Liver (tissue), 9 donors: ENCODE results near the gene ACAN. TPM values are rescaled to one million over a fixed set of nuclear protein-coding genes. Genes with fewer than 3 reads are reported as not detected.

ENCODE experiments used
- DNase-seq: peaks from one replicate; pipeline ENCODE4 v3.0.0-alpha.2; 2017; ENCODE audit warnings: low spot score
- H3K27ac ChIP-seq, 2 donors: one replicate each; pipeline ENCODE4 v1.7.0; 2013; ENCODE audit warnings: inconsistent platforms in 2 of 2, low read length in 2 of 2, control low read depth in 1 of 2, low read depth in 1 of 2, mild to moderate bottlenecking in 1 of 2
- H3K27me3 ChIP-seq, 4 donors: one replicate each; pipeline versions ENCODE4 v1.6.1 to v1.7.0; 2013; ENCODE audit warnings: low read length in 3 of 4, inconsistent platforms in 1 of 4, mild to moderate bottlenecking in 1 of 4, moderate library complexity in 1 of 4; ENCODE audit not compliant: control insufficient read depth in 4 of 4, insufficient read depth in 4 of 4
- H3K36me3 ChIP-seq, 4 donors: one replicate each; pipeline versions ENCODE4 v1.6.1 to v1.7.0; 2013; ENCODE audit warnings: low read length in 3 of 4, mild to moderate bottlenecking in 3 of 4, low read depth in 1 of 4, moderate library complexity in 1 of 4; ENCODE audit not compliant: control insufficient read depth in 4 of 4, insufficient read depth in 3 of 4
- H3K4me1 ChIP-seq, 4 donors: one replicate each; pipeline versions ENCODE4 v1.6.1 to v1.7.0; 2013; ENCODE audit warnings: low read length in 3 of 4, mild to moderate bottlenecking in 3 of 4, moderate library complexity in 1 of 4; ENCODE audit not compliant: control insufficient read depth in 4 of 4, insufficient read depth in 4 of 4
- H3K4me3 ChIP-seq, 3 donors: one replicate each; pipeline versions ENCODE4 v1.6.1 to v1.7.0; 2013; ENCODE audit warnings: low read length in 3 of 3, control low read depth in 1 of 3, low read depth in 1 of 3, mild to moderate bottlenecking in 1 of 3
- H3K9ac ChIP-seq, 2 donors: one replicate each; pipeline ENCODE4 v1.7.0; 2013; ENCODE audit warnings: low read length in 2 of 2, mild to moderate bottlenecking in 2 of 2, moderate library complexity in 2 of 2, control low read depth in 1 of 2, low read depth in 1 of 2
- H3K9me3 ChIP-seq, 4 donors: one replicate each; pipeline versions ENCODE4 v1.6.1 to v1.7.0; 2013; ENCODE audit warnings: low read length in 3 of 4; ENCODE audit not compliant: control insufficient read depth in 4 of 4
- CTCF ChIP-seq: fragments of 150-350 bp; IDR thresholded peaks from 2 replicates; pipeline ENCODE4 v1.5.1; 2017; ENCODE audit warnings: improper control_type of control experiment, low read depth, low read length; ENCODE audit not compliant: missing input control
- EGR1 ChIP-seq, 2 donors: IDR thresholded peaks; 2 replicates each; pipeline ENCODE4 v1.6.1; 2016 to 2018; ENCODE audit warnings: antibody characterized with exemption in 2 of 2, low read depth in 2 of 2
- FOXA1 ChIP-seq: IDR thresholded peaks from 2 replicates; pipeline ENCODE4 v1.6.1; 2016; ENCODE audit warnings: antibody characterized with exemption
- FOXA2 ChIP-seq: IDR thresholded peaks from 2 replicates; pipeline ENCODE4 v1.6.1; 2016; ENCODE audit warnings: antibody characterized with exemption
- GABPA ChIP-seq, 2 donors: IDR thresholded peaks in 1 of 2; conservative IDR thresholded peaks in 1 of 2; 2 replicates each; pipeline ENCODE4 v1.6.1; 2016; ENCODE audit warnings: antibody characterized with exemption in 2 of 2, mild to moderate bottlenecking in 1 of 2, moderate library complexity in 1 of 2
- HNF4A ChIP-seq, 2 donors: conservative IDR thresholded peaks; 2 replicates each; pipeline ENCODE4 v1.6.1; 2016; ENCODE audit warnings: antibody characterized with exemption in 2 of 2, mild to moderate bottlenecking in 2 of 2
- HNF4G ChIP-seq: IDR thresholded peaks from 2 replicates; pipeline ENCODE4 v1.6.1; 2016; ENCODE audit warnings: antibody characterized with exemption
- JUND ChIP-seq, 2 donors: IDR thresholded peaks; 2 replicates each; pipeline ENCODE4 v1.6.1; 2016; ENCODE audit warnings: antibody characterized with exemption in 2 of 2
- MAX ChIP-seq: IDR thresholded peaks from 2 replicates; pipeline ENCODE4 v1.6.1; 2016; ENCODE audit warnings: antibody characterized with exemption
- RAD21 ChIP-seq, 2 donors: IDR thresholded peaks; 2 replicates each; pipeline ENCODE4 v1.6.1; 2016; ENCODE audit warnings: antibody characterized with exemption in 2 of 2, mild to moderate bottlenecking in 2 of 2
- TAF1 ChIP-seq: conservative IDR thresholded peaks from 2 replicates; pipeline ENCODE4 v1.6.1; 2016; ENCODE audit warnings: antibody characterized with exemption, mild to moderate bottlenecking
- YY1 ChIP-seq: IDR thresholded peaks from 2 replicates; pipeline ENCODE4 v1.6.1; 2016; ENCODE audit warnings: antibody characterized with exemption, mild to moderate bottlenecking
- WGBS: extraction: QIAGEN DNeasy Blood & Tissue Kit; methylation state at CpG from one replicate; pipeline ENCODE4 v1.1.7; 2013; 5-methylcytosine and 5-hydroxymethylcytosine counted together
- polyA plus RNA-seq, 2 donors: library from polyadenylated mRNA; stranded (reverse) in 1 of 2; unstranded in 1 of 2; fragments of 200-250 nt in 1 of 2; fragments of >200 nt in 1 of 2; fragmentation: Nextera tagmentation in 1 of 2; extraction: Ambion mirVana in 1 of 2; gene quantifications; one replicate each; pipeline versions ENCODE4 v1.2.1 to v1.2.3, GENCODE V29; 2013 to 2015
- total RNA-seq, 2 donors: library from RNA; depleted of rRNA; stranded (reverse); fragments of >200 nt; gene quantifications; one replicate each; pipeline ENCODE4 v1.2.3, GENCODE V29; 2014
- TF ChIP-seq, protein P1 (sequence below): IDR thresholded peaks from 2 replicates; pipeline ENCODE4 v1.6.1; 2016; ENCODE audit warnings: antibody characterized with exemption
- donor health status: healthy.
- donor health status: healthy.
- donor health status: healthy.
- donor health status: healthy.
- donor health status: healthy.

ACAN gene
- total and polyA plus RNA-seq, 4 donors: under 0.01 to 0.05 (median under 0.01) TPM; not detected in 1

GRCh38 chr15:88877415-88877814 lies 74.2 kb downstream of the ACAN start:
- TF ChIP-seq, protein P1, sequence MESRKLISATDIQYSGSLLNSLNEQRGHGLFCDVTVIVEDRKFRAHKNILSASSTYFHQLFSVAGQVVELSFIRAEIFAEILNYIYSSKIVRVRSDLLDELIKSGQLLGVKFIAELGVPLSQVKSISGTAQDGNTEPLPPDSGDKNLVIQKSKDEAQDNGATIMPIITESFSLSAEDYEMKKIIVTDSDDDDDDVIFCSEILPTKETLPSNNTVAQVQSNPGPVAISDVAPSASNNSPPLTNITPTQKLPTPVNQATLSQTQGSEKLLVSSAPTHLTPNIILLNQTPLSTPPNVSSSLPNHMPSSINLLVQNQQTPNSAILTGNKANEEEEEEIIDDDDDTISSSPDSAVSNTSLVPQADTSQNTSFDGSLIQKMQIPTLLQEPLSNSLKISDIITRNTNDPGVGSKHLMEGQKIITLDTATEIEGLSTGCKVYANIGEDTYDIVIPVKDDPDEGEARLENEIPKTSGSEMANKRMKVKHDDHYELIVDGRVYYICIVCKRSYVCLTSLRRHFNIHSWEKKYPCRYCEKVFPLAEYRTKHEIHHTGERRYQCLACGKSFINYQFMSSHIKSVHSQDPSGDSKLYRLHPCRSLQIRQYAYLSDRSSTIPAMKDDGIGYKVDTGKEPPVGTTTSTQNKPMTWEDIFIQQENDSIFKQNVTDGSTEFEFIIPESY: no peak
- no peak for DNase-seq
- Histone ChIP-seq H3K4me3 (no peak overlapping the region), H3K36me3 (no peaks in the 10 kb centered on the region), H3K27ac (no peak overlapping the region), H3K9me3 (no peaks in the 10 kb centered on the region), H3K27me3 (peaks cover 0 to 3% (median 0%) of the 10 kb centered on the region in 4 donors), H3K9ac (no peak overlapping the region), H3K4me1 (no peaks in the 10 kb centered on the region)
- 92% methylated on average over 11 of the region's 11 CpGs for WGBS

GRCh38 chr15:88877906-88878305 lies 74.7 kb downstream of the ACAN start:
- H3K4me1 ChIP-seq: no peaks in the 10 kb centered on the region
- no peak for DNase-seq
- H3K36me3 ChIP-seq: no peaks in the 10 kb centered on the region
- TF ChIP-seq CTCF (no peak), JUND (IDR thresholded peaks at IDR 0.05) (no peak), FOXA2 (no peak), EGR1 (IDR thresholded peaks at IDR 0.05; ENCODE audit: low read depth in 2 of 2) (no peak), GABPA (IDR thresholded peaks at IDR 0.05 in 1 of 2, conservative IDR thresholded peaks at IDR 0.05 in 1 of 2) (no peak), MAX (no peak), YY1 (no peak), FOXA1 (no peak), HNF4G (no peak), HNF4A (conservative IDR thresholded peaks at IDR 0.05) (no peak)
- TF ChIP-seq, protein P1: no peak
- no peaks in the 10 kb centered on the region for H3K9me3 ChIP-seq
- peaks cover 0 to under 1% (median 0%) of the 10 kb centered on the region in 4 donors for H3K27me3 ChIP-seq
- no peak overlapping the region for H3K27ac ChIP-seq
- no peak overlapping the region for H3K4me3 ChIP-seq
- 91% methylated on average over 22 of the region's 22 CpGs for WGBS
- no peak overlapping the region for H3K9ac ChIP-seq

GRCh38 chr15:88878720-88879184 lies 75.5 kb downstream of the ACAN start:
- 74% methylated on average over 18 of the region's 18 CpGs for WGBS
- DNase-seq: peak; percentile 53

More at GRCh38 chr15:88878720-88879184, 75.5 kb downstream of the ACAN start:
- H3K4me1 ChIP-seq: no peaks in the 10 kb centered on the region
- peak; percentile 41 for TF ChIP-seq CTCF
- no peak for TF ChIP-seq MAX
- peak in 1 of 2 donors; percentile 53 for TF ChIP-seq RAD21 (IDR thresholded peaks at IDR 0.05)
- TF ChIP-seq TAF1: no peak
- no peak overlapping the region for H3K4me3 ChIP-seq
- no peaks in the 10 kb centered on the region for H3K36me3 ChIP-seq
- H3K27me3 ChIP-seq: no peaks in the 10 kb centered on the region
- H3K27ac ChIP-seq: no peak overlapping the region
- no peak overlapping the region for H3K9ac ChIP-seq
- H3K9me3 ChIP-seq: no peaks in the 10 kb centered on the region
